Measurements from ENCODE around the gene PPM1A. TPM values are rescaled to one million over a fixed set of nuclear protein-coding genes. Genes with fewer than 3 reads are reported as not detected.

The PPM1A gene
- total RNA-seq, 4 donors from 2014 or later, result 81.2 to 107 (median 86.1) TPM

- Histone ChIP-seq H3K27me3 (no peaks in the 10 kb centered on the region), H3K4me1 (peaks cover 25 to 29% of the 10 kb centered on the region in 2 donors), H3K36me3 (no peaks in the 10 kb centered on the region), H3K9me3 (no peaks in the 10 kb centered on the region), H3K27ac (no peak overlapping the region), H3K4me3 (no peak overlapping the region)
- ATAC-seq, result no peak
- DNase-seq, result no peak
- TF ChIP-seq CTCF (IDR thresholded peaks at IDR 0.05 in 4 of 5, conservative IDR thresholded peaks at IDR 0.05 in 1 of 5), result no peak
- TF ChIP-seq POLR2A (IDR thresholded peaks at IDR 0.05), result no peak
- intact Hi-C loops (cut with DNase I; ENCODE audit: low total_unique reads) (no loop called here), in situ Hi-C loops (cut with MboI; ENCODE audit: low sequenced_read_pairs in 4 of 4) (loop anchor here in 1 of 4 donors (25.0 kb wide), 1 partner anchor 100 kb away; no protein-coding TSS in a partner anchor)
Observed at GRCh38 chr14:60212503-60213371, 36.3 kb upstream of the PPM1A start.

DNA sequence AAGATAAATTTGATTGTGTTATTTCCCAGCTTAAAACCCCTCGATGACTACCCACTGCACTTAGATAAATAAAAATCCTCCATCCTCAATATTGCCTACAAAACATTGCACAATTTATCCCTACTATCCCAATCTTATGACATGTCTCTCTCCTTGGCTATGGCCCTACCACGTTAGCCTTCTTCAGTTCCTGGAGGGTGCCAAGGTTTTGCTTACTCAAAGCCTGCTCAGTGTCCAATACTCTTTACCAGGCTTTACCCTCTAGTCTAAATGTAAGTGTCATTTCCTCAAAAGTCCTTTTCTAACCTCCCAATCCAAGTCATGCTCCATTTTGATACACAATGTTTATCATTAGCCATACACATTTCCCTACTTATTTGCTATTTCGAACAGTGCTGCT lies 35.0 kb upstream of the PPM1A start:
- Histone ChIP-seq H3K27me3 (no peaks in the 10 kb centered on the region), H3K36me3 (no peaks in the 10 kb centered on the region), H3K27ac (peak overlapping the region in 1 of 4 donors; percentile 62), H3K4me3 (no peak overlapping the region), H3K4me1 (peaks cover 37 to 39% of the 10 kb centered on the region in 2 donors), H3K9me3 (no peaks in the 10 kb centered on the region)
- no peak for DNase-seq
- no peak for ATAC-seq
- TF ChIP-seq POLR2A (IDR thresholded peaks at IDR 0.05), result no peak
- no peak for TF ChIP-seq CTCF (IDR thresholded peaks at IDR 0.05 in 4 of 5, conservative IDR thresholded peaks at IDR 0.05 in 1 of 5)
- intact Hi-C loops (cut with DNase I; ENCODE audit: low total_unique reads), result no loop called here
- in situ Hi-C loops (cut with MboI; ENCODE audit: low sequenced_read_pairs in 4 of 4), result loop anchor here in 1 of 4 donors (25.0 kb wide), 1 partner anchor 98 kb away; no protein-coding TSS in a partner anchor

- no peak for TF ChIP-seq CTCF (IDR thresholded peaks at IDR 0.05 in 4 of 5, conservative IDR thresholded peaks at IDR 0.05 in 1 of 5)
- H3K9me3 ChIP-seq, result no peaks in the 10 kb centered on the region
- H3K36me3 ChIP-seq, result no peaks in the 10 kb centered on the region
- ATAC-seq, result no peak
- no peak overlapping the region for H3K4me3 ChIP-seq
- intact Hi-C loops (cut with DNase I; ENCODE audit: low total_unique reads) (no loop called here), in situ Hi-C loops (cut with MboI; ENCODE audit: low sequenced_read_pairs in 4 of 4) (loop anchor here in 1 of 4 donors (25.0 kb wide), 1 partner anchor 98 kb away; no protein-coding TSS in a partner anchor)
- peaks cover 39 to 41% of the 10 kb centered on the region in 2 donors for H3K4me1 ChIP-seq
- H3K27ac ChIP-seq, result peak overlapping the region in 2 of 4 donors; percentile 6 to 62
- no peak for DNase-seq
- H3K27me3 ChIP-seq, result no peaks in the 10 kb centered on the region
Observed at GRCh38 chr14:60214415-60215126, 34.5 kb upstream of the PPM1A start.

- Histone ChIP-seq H3K27me3 (no peaks in the 10 kb centered on the region), H3K27ac (peak overlapping the region in 3 of 4 donors; percentile 6 to 62 (median 29)), H3K9me3 (no peaks in the 10 kb centered on the region), H3K4me3 (no peak overlapping the region), H3K4me1 (peaks cover 42 to 45% of the 10 kb centered on the region in 2 donors), H3K36me3 (no peaks in the 10 kb centered on the region)
- intact Hi-C loops (cut with DNase I; ENCODE audit: low total_unique reads), result no loop called here
- DNase-seq, result peak in 1 of 2 donors; percentile 39
- in situ Hi-C loops (cut with MboI; ENCODE audit: low sequenced_read_pairs in 4 of 4), result loop anchor here in 1 of 4 donors (25.0 kb wide), 1 partner anchor 97 kb away; no protein-coding TSS in a partner anchor
- TF ChIP-seq CTCF (IDR thresholded peaks at IDR 0.05 in 4 of 5, conservative IDR thresholded peaks at IDR 0.05 in 1 of 5), result no peak
- no peak for TF ChIP-seq POLR2A (IDR thresholded peaks at IDR 0.05)
- peak; percentile 58 to 87 for ATAC-seq
Observed at GRCh38 chr14:60215127-60215444, 33.9 kb upstream of the PPM1A start.

All from gastrocnemius medialis (tissue), 4 donors.